ENCODE results near the gene EVPLL.
"Not testable (repeated sequence)": the region's sequence is repeated elsewhere in the genome, so short reads cannot be mapped to it uniquely, and the experiment has no call there.

- TF ChIP-seq POLR2A, CTCF, EP300, POLR2AphosphoS5 (IDR thresholded peaks at IDR 0.05): not testable (repeated sequence)
Observed at GRCh38 chr17:18373181-18373580, 4.4 kb upstream of the EVPLL start.

All from sigmoid colon (tissue), 4 donors.